GM12878 (cell line): ENCODE data around the gene C11orf65. TPM values are rescaled to one million over a fixed set of nuclear protein-coding genes. Genes with fewer than 3 reads are reported as not detected.

ENCODE experiments used
- ATAC-seq: fragments of 200-7000 bp; cut with Tn5 transposase; 3 replicates; pipeline ENCODE4 v1.9.1; 2020; ENCODE audit warnings: mild to moderate bottlenecking, moderate library complexity
- BruUV-seq: library from RNA; stranded (reverse); fragments of 400-500 nt; replicated peaks from 2 replicates; lab custom pipeline; 2021; lab: Mats Ljungman, UMichigan
- CTCF ChIA-PET: fragments of 300-600 bp; sonication (Branson Sonifier 250); formaldehyde crosslinking; extraction: SDS; loops from one replicate; lab custom pipeline; 2021; ENCODE audit warnings: inconsistent platforms; lab: Yijun Ruan, JAX
- POLR2A ChIA-PET: fragments of 350-600 bp; formaldehyde crosslinking; extraction: SDS; loops from one replicate; lab custom pipeline; 2021; ENCODE audit warnings: inconsistent platforms; lab: Charles Lee
- RAD21 ChIA-PET: fragments of 300-600 bp; sonication (Branson Sonifier 250); formaldehyde crosslinking; loops from one replicate; lab custom pipeline; 2023; ENCODE audit warnings: antibody characterized with exemption; ENCODE audit not compliant: unreplicated experiment; lab: Charles Lee
- SMC1A ChIA-PET: fragments of 300-600 bp; sonication (Branson Sonifier 250); formaldehyde crosslinking; loops from one replicate; lab custom pipeline; 2023; ENCODE audit not compliant: unreplicated experiment, uncharacterized antibody; lab: Charles Lee
- DNase-seq: peaks from one replicate; pipeline ENCODE4 v3.0.0-alpha.2; 2011; ENCODE audit warnings: low read depth, low spot score
- FAIRE-seq: peaks from 3 replicates; lab custom pipeline; 2011; peaks lifted over from hg19 to GRCh38; lab: Jason Lieb, UNC
- H2AFZ ChIP-seq: 2 replicates; pipeline ENCODE4 v1.6.0; 2011; ENCODE audit warnings: low read depth, low read length, control low read depth; ENCODE audit not compliant: control insufficient read depth
- H3K27ac ChIP-seq: 2 replicates; pipeline ENCODE4 v1.5.1; 2011; ENCODE audit warnings: control low read depth; ENCODE audit not compliant: control insufficient read depth, insufficient read depth
- H3K27me3 ChIP-seq, 2 experiments: replicated peaks in 1 of 2; 2 replicates each; pipeline versions ENCODE4 v1.6.0 to v1.6.1; 2011; ENCODE audit warnings: low read length in 1 of 2; ENCODE audit not compliant: control insufficient read depth in 2 of 2, insufficient read depth in 2 of 2
- H3K36me3 ChIP-seq, 2 experiments: 2 replicates each; pipeline ENCODE4 v1.5.1; 2011; ENCODE audit warnings: low read length in 1 of 2; ENCODE audit not compliant: control insufficient read depth in 2 of 2, insufficient read depth in 2 of 2
- H3K4me1 ChIP-seq: 2 replicates; pipeline ENCODE4 v1.6.1; 2011; ENCODE audit warnings: mild to moderate bottlenecking, low read length, moderate library complexity, mixed read lengths; ENCODE audit not compliant: control insufficient read depth, insufficient read depth
- H3K4me2 ChIP-seq: 2 replicates; pipeline ENCODE4 v1.6.0; 2011; ENCODE audit warnings: control low read depth; ENCODE audit not compliant: control insufficient read depth, insufficient read depth
- H3K4me3 ChIP-seq: fragments of 200-600 bp; sonication (generic); 2 replicates; pipeline ENCODE4 v1.5.1; 2016
- H3K79me2 ChIP-seq: 2 replicates; pipeline ENCODE4 v1.6.0; 2011; ENCODE audit warnings: low read length; ENCODE audit not compliant: control insufficient read depth, insufficient read depth
- H3K9ac ChIP-seq: 2 replicates; pipeline ENCODE4 v1.8.0; 2011; ENCODE audit warnings: low read length, control low read depth, mixed read lengths; ENCODE audit not compliant: control insufficient read depth, insufficient read depth
- H3K9me3 ChIP-seq: replicated peaks from 3 replicates; pipeline ENCODE4 v1.5.1; 2011; ENCODE audit warnings: mild to moderate bottlenecking, low read length; ENCODE audit not compliant: control insufficient read depth, insufficient read depth
- H4K20me1 ChIP-seq: 2 replicates; pipeline ENCODE4 v1.6.0; 2011; ENCODE audit not compliant: control insufficient read depth, insufficient read depth
- BHLHE40 ChIP-seq, 2 experiments: fragments of 450-650 bp in 1 of 2; IDR thresholded peaks; 2 replicates each; pipeline ENCODE4 v1.6.1; 2011 to 2017; ENCODE audit warnings: low read depth in 2 of 2, borderline replicate concordance in 1 of 2, improper control_type of control experiment in 1 of 2, low read length in 1 of 2, mild to moderate bottlenecking in 1 of 2
- EZH2 ChIP-seq: IDR thresholded peaks from 2 replicates; pipeline ENCODE4 v1.6.1; 2012; ENCODE audit warnings: low read depth, mild to moderate bottlenecking, control low read depth, inconsistent platforms, low read length, borderline replicate concordance; ENCODE audit not compliant: control insufficient read depth
- HDAC6 ChIP-seq: fragments of 200-600 bp; sonication (generic); IDR thresholded peaks from one replicate; pipeline ENCODE4 v1.8.0; 2017; ENCODE audit warnings: antibody characterized with exemption; ENCODE audit not compliant: unreplicated experiment
- HDGF ChIP-seq: fragments of 450-650 bp; IDR thresholded peaks from 2 replicates; pipeline ENCODE4 v1.6.1; 2016; ENCODE audit warnings: antibody characterized with exemption
- IKZF2 ChIP-seq, 2 experiments: fragments of 450-650 bp; IDR thresholded peaks; 2 replicates each; pipeline ENCODE4 v1.6.1; 2017; ENCODE audit warnings: mild to moderate bottlenecking in 2 of 2, moderate library complexity in 2 of 2
- KDM1A ChIP-seq: fragments of 200-600 bp; sonication (generic); IDR thresholded peaks from 2 replicates; pipeline ENCODE4 v1.6.1; 2016; ENCODE audit warnings: borderline replicate concordance
- MEF2B ChIP-seq: fragments of 450-650 bp; IDR thresholded peaks from 2 replicates; pipeline ENCODE4 v1.6.1; 2018; ENCODE audit warnings: mild to moderate bottlenecking, moderate library complexity; ENCODE audit not compliant: partially characterized antibody, poor library complexity, severe bottlenecking
- PAX5 ChIP-seq: IDR thresholded peaks from 2 replicates; pipeline ENCODE4 v1.6.1; 2011; ENCODE audit warnings: low read depth, low read length, borderline replicate concordance
- POU2F2 ChIP-seq: IDR thresholded peaks from 3 replicates; pipeline ENCODE4 v1.6.1; 2011; ENCODE audit warnings: low read depth, mild to moderate bottlenecking, low read length, borderline replicate concordance
- RUNX3 ChIP-seq: IDR thresholded peaks from 2 replicates; pipeline ENCODE4 v1.6.1; 2012; ENCODE audit warnings: low read length, inconsistent platforms
- YBX1 ChIP-seq: fragments of 450-650 bp; IDR thresholded peaks from 2 replicates; pipeline ENCODE4 v1.6.1; 2016; ENCODE audit warnings: antibody characterized with exemption
- ZNF217 ChIP-seq: fragments of 450-650 bp; IDR thresholded peaks from 2 replicates; pipeline ENCODE4 v1.6.1; 2017; ENCODE audit warnings: antibody characterized with exemption, mild to moderate bottlenecking
- ZNF592 ChIP-seq: fragments of 450-650 bp; IDR thresholded peaks from 2 replicates; pipeline ENCODE4 v1.6.1; 2017; ENCODE audit warnings: mild to moderate bottlenecking, moderate library complexity
- in situ Hi-C: fragments of 300-500 bp; cut with MboI; formaldehyde crosslinking; loops from 9 replicates; pipeline ENCODE4 v1.14.3; 2018; ENCODE audit warnings: mixed read lengths
- intact Hi-C: fragments of 100-400 bp; cut with micrococcal nuclease; formaldehyde crosslinking; loops from one replicate; pipeline ENCODE4 v1.14.2; 2022; ENCODE audit not compliant: unreplicated experiment
- polyA plus RNA-seq, 11 experiments: library from polyadenylated mRNA; depleted of rRNA in 4 of 11; unstranded in 6 of 11; stranded (reverse) in 5 of 11; fragments of >200 nt; fragmentation: Nextera tagmentation in 4 of 11; fragmentation: Illumina TruSeq in 1 of 11; extraction: Ambion mirVana in 4 of 11; extraction: Trizol in 1 of 11; gene quantifications; 1 replicate in 1 of 11; 2 replicates in 10 of 11; pipeline versions ENCODE4 v1.2.1 to v1.2.3, GENCODE V29; 2011 to 2016; ENCODE audit warnings: inconsistent platforms in 2 of 11, missing spikeins in 2 of 11, low read depth in 1 of 11
- total RNA-seq, 4 experiments: library from RNA; depleted of rRNA in 3 of 4; stranded (reverse); fragments of >200 nt in 3 of 4; fragmentation: Illumina TruSeq in 1 of 4; extraction: Trizol in 1 of 4; gene quantifications; 2 replicates each; pipeline versions ENCODE4 v1.2.1 to v1.2.3, GENCODE V29; 2013 to 2021

C11orf65 gene
- total and polyA plus RNA-seq, 10 of the 15 experiments (the other 5 are each of a cell fraction or from before 2014, with no cell fraction given): 0.71 to 2.0 (median 1.2) TPM

- no peak for ATAC-seq
- SMC1A ChIA-PET: no interaction called here
- no peak overlapping the region for H3K9ac ChIP-seq
- no peak for FAIRE-seq
- POLR2A ChIA-PET: no interaction called here
- no peaks in the 10 kb centered on the region for H3K4me1 ChIP-seq
- in situ Hi-C loops (no loop called here), intact Hi-C loops (no loop called here)
- CTCF ChIA-PET: interaction anchor here (0.6 kb wide), 1 partner anchor 233 kb away, joined by 4 read pairs; no protein-coding TSS in a partner anchor
- RAD21 ChIA-PET: no interaction called here
- no TSS peak for BruUV-seq
- H3K36me3 ChIP-seq: no peaks in the 10 kb centered on the region
- H3K79me2 ChIP-seq: no peaks in the 10 kb centered on the region
- no peak overlapping the region for H3K4me2 ChIP-seq
- DNase-seq: no peak
- no peaks in the 10 kb centered on the region for H4K20me1 ChIP-seq
- H3K4me3 ChIP-seq: no peak overlapping the region
- TF ChIP-seq ZNF592 (no peak), EZH2 (no peak), HDGF (no peak), HDAC6 (no peak), RUNX3 (no peak), MEF2B (no peak), IKZF2 (IDR thresholded peaks at IDR 0.05) (no peak), KDM1A (no peak), PAX5 (no peak), BHLHE40 (IDR thresholded peaks at IDR 0.05; ENCODE audit: borderline replicate concordance in 1 of 2, low read depth in 2 of 2, low read length in 1 of 2) (no peak), POU2F2 (no peak), YBX1 (no peak), ZNF217 (no peak)
- TF ChIP-seq, all 136 proteins: peak for 0
- Histone ChIP-seq H3K27me3 (no peaks in the 10 kb centered on the region), H3K27ac (no peak overlapping the region), H2AFZ (no peak overlapping the region), H3K9me3 (no peaks in the 10 kb centered on the region; the same call in 2 of the 3 replicates)
Measured at GRCh38 chr11:108414958-108415357, 52.4 kb downstream of the C11orf65 start.
